Loucy (cell line): ENCODE measurements around the gene SYT2.

ENCODE experiments used
- CTCF ChIP-seq: fragments of 200-600 bp; sonication (generic); conservative IDR thresholded peaks from 2 replicates; pipeline ENCODE4 v1.5.1; 2014; ENCODE audit warnings: mild to moderate bottlenecking, antibody characterized with exemption, low read length
- EZH2phosphoT487 ChIP-seq: fragments of 200-600 bp; IDR thresholded peaks from 2 replicates; pipeline ENCODE4 v1.6.1; 2018; ENCODE audit warnings: antibody characterized with exemption, mild to moderate bottlenecking, moderate library complexity, borderline replicate concordance

- TF ChIP-seq CTCF (no peak), EZH2phosphoT487 (no peak)
Measured at GRCh38 chr1:202658251-202658759, 51.9 kb downstream of the SYT2 start.
